Measurements from ENCODE around the gene ZC3H18.
A peak's percentile ranks its signal among the peaks of the same experiment; 100 is the strongest.

The ZC3H18 gene

GRCh38 chr16:88570691-88571092 is 489 bp downstream of the ZC3H18 start:
- peak overlapping the region; percentile 54; the same call in 1 of the 2 replicates for H2AFZ ChIP-seq (ENCODE audit: low read depth)
- peaks cover 12% of the 10 kb centered on the region for H3K4me1 ChIP-seq (ENCODE audit: low read depth, poor library complexity, severe bottlenecking)
- H3K4me2 ChIP-seq: peak overlapping the region; percentile 75
- TF ChIP-seq, protein P1, sequence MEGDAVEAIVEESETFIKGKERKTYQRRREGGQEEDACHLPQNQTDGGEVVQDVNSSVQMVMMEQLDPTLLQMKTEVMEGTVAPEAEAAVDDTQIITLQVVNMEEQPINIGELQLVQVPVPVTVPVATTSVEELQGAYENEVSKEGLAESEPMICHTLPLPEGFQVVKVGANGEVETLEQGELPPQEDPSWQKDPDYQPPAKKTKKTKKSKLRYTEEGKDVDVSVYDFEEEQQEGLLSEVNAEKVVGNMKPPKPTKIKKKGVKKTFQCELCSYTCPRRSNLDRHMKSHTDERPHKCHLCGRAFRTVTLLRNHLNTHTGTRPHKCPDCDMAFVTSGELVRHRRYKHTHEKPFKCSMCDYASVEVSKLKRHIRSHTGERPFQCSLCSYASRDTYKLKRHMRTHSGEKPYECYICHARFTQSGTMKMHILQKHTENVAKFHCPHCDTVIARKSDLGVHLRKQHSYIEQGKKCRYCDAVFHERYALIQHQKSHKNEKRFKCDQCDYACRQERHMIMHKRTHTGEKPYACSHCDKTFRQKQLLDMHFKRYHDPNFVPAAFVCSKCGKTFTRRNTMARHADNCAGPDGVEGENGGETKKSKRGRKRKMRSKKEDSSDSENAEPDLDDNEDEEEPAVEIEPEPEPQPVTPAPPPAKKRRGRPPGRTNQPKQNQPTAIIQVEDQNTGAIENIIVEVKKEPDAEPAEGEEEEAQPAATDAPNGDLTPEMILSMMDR (conservative IDR thresholded peaks at IDR 0.05; ENCODE audit: low read depth, low read length): no peak
- H3K79me2 ChIP-seq (ENCODE audit: insufficient read depth, low read depth): peaks cover 43% of the 10 kb centered on the region
- H3K27me3 ChIP-seq (ENCODE audit: insufficient read depth, low read depth): peaks cover 3% of the 10 kb centered on the region; the same call in 1 of the 2 replicates
- no peak overlapping the region for H3K4me3 ChIP-seq (IDR thresholded peaks at IDR 0.05; ENCODE audit: insufficient read depth, low read depth, low read length)
- H3K27ac ChIP-seq: peak overlapping the region; percentile 24; the same call in 1 of the 2 replicates
- peaks cover 3% of the 10 kb centered on the region; the same call in 1 of the 2 replicates for H3K36me3 ChIP-seq (ENCODE audit: insufficient read depth)
- no peaks in the 10 kb centered on the region for H4K20me1 ChIP-seq (ENCODE audit: insufficient read depth)
- H3K9ac ChIP-seq: peak overlapping the region; percentile 57; the same call in 1 of the 2 replicates

DNA sequence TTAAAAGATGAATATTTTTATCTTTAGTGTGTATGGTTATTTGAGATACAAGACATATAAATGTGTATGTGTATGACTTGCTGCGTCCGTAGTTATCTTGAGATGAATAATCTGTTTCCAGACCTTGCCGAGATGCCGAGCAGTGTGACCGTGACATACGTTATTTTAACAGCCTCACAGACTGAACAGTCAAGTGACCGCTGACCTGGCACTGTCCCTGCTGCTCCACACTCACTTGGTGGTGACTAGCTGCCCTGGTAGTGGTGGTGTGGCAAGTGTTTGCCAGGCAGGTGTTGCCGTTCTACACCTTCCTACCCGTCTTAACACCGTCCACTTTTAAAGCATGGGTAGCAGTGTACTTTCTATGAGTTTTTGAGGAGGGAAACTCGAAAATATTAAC is 5.0 kb downstream of the ZC3H18 start:
- TF ChIP-seq, protein P1 (conservative IDR thresholded peaks at IDR 0.05; ENCODE audit: low read depth, low read length): no peak
- H3K9ac ChIP-seq: no peak overlapping the region

GRCh38 chr16:88576307-88576706 is 6.1 kb downstream of the ZC3H18 start:
- Histone ChIP-seq H2AFZ (ENCODE audit: low read depth) (no peak overlapping the region), H3K9ac (no peak overlapping the region), H3K4me1 (ENCODE audit: low read depth, poor library complexity, severe bottlenecking) (peaks cover 9% of the 10 kb centered on the region), H3K4me2 (no peak overlapping the region), H3K79me2 (ENCODE audit: insufficient read depth, low read depth) (peaks cover 60% of the 10 kb centered on the region), H3K27me3 (ENCODE audit: insufficient read depth, low read depth) (no peaks in the 10 kb centered on the region), H3K36me3 (ENCODE audit: insufficient read depth) (peaks cover 5% of the 10 kb centered on the region; the same call in 1 of the 2 replicates), H3K4me3 (IDR thresholded peaks at IDR 0.05; ENCODE audit: insufficient read depth, low read depth, low read length) (no peak overlapping the region), H4K20me1 (ENCODE audit: insufficient read depth) (no peaks in the 10 kb centered on the region), H3K27ac (no peak overlapping the region)
- TF ChIP-seq, protein P1 (conservative IDR thresholded peaks at IDR 0.05; ENCODE audit: low read depth, low read length): no peak

More for the DNA sequence above, 5.0 kb downstream of the ZC3H18 start:
- Histone ChIP-seq H4K20me1 (ENCODE audit: insufficient read depth) (no peaks in the 10 kb centered on the region), H3K4me2 (no peak overlapping the region), H2AFZ (ENCODE audit: low read depth) (no peak overlapping the region), H3K4me3 (IDR thresholded peaks at IDR 0.05; ENCODE audit: insufficient read depth, low read depth, low read length) (no peak overlapping the region), H3K27me3 (ENCODE audit: insufficient read depth, low read depth) (no peaks in the 10 kb centered on the region), H3K79me2 (ENCODE audit: insufficient read depth, low read depth) (peaks cover 68% of the 10 kb centered on the region), H3K4me1 (ENCODE audit: low read depth, poor library complexity, severe bottlenecking) (peaks cover 12% of the 10 kb centered on the region), H3K36me3 (ENCODE audit: insufficient read depth) (peaks cover 5% of the 10 kb centered on the region; the same call in 1 of the 2 replicates), H3K27ac (no peak overlapping the region)

GRCh38 chr16:88577166-88577565 is 7.0 kb downstream of the ZC3H18 start:
- Histone ChIP-seq H2AFZ (ENCODE audit: low read depth) (no peak overlapping the region), H3K4me2 (no peak overlapping the region), H3K9ac (no peak overlapping the region), H3K27me3 (ENCODE audit: insufficient read depth, low read depth) (no peaks in the 10 kb centered on the region), H4K20me1 (ENCODE audit: insufficient read depth) (no peaks in the 10 kb centered on the region), H3K4me3 (IDR thresholded peaks at IDR 0.05; ENCODE audit: insufficient read depth, low read depth, low read length) (no peak overlapping the region), H3K27ac (no peak overlapping the region), H3K4me1 (ENCODE audit: low read depth, poor library complexity, severe bottlenecking) (peaks cover 2% of the 10 kb centered on the region), H3K36me3 (ENCODE audit: insufficient read depth) (peaks cover 5% of the 10 kb centered on the region; the same call in 1 of the 2 replicates), H3K79me2 (ENCODE audit: insufficient read depth, low read depth) (peaks cover 52% of the 10 kb centered on the region)
- TF ChIP-seq, protein P1 (conservative IDR thresholded peaks at IDR 0.05; ENCODE audit: low read depth, low read length): no peak

All from KMS-11 (cell line).